HG03159 (cell line): ENCODE measurements around the gene TNRC6B.
"Not testable (repeated sequence)": the region's sequence is repeated elsewhere in the genome, so short reads cannot be mapped to it uniquely, and the experiment has no call there.

Source experiments
- ATAC-seq: cut with Tn5 transposase; IDR thresholded peaks from one replicate; pipeline ENCODE4 v1.9.1; 2021; ENCODE audit warnings: mild to moderate bottlenecking, moderate library complexity; ENCODE audit not compliant: unreplicated experiment

TNRC6B gene

DNA sequence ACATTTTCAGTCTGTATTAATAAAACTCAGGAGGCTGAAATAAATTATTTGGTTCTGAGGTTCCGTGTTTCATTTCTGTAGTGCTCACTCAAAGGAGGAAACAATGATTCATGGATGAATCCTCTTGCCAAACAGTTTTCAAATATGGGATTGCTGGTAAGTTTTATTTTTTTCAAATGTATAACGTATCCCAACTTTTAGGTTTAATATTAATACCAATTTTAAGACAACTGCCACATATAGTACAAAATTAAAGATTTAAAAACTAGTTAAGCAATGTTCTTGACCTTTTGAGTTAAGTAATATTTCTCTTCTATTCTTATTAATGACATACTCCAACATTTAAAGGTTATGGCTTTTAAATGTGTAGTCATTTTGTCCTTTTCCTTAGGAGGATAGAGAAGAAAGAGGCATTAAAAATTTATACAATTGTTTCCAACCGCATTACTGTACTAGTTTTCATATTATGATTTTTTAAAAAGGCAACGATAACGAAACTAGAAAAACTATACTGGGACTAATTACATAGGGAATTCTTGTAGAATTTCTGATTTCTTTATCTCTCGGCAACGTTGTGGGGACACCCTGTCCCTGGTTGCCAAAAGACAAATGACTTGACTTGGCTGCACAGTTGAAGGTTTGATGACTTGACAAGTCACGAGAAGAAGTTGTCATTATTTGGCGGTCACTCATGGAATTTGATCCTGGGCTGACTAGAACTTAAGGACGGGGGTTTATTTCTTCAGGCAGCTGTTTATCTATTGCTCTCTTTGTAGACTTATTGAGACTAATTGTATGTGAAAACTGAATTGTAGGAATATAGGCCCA lies 99.5 kb downstream of the TNRC6B start:
- no peak for ATAC-seq

DNA sequence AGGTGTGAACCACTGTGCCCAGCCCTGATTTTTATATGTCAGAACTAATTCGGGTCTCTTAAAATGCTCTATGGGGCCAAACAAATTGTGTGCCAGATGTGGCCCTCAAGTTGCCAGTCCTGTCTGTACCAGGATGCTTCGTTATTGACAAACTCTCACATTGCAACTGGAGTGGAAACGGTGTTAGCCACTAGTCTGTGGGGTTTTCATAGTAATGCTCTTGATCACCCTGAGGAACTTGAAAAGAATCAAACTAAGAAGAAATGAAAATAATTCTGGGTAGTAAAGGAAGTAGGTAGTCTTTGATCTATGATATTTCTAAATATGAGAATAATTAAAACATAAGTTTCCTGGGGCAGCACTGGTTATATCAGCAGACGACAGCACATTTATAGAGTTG lies 101.3 kb downstream of the TNRC6B start:
- ATAC-seq, result no peak

DNA sequence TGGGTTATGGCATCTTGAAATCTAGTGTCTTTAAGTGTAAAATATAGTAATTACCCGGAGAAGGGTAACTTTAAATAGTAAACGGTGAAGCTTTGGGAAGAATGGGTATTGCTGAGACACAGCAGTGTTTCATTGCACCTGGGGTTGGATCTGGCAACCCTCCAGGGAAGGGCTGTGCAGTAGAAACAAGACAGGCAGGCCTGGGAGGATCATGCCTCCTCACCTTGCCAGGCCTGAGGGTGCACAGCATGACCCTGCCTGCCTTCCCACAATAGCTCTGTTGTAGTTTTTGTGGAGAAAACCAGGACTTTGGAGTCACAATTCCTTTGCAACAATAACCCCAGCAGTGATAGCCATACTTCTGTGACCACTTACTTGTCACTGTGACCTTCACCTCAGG lies 104.0 kb downstream of the TNRC6B start:
- no peak for ATAC-seq

DNA sequence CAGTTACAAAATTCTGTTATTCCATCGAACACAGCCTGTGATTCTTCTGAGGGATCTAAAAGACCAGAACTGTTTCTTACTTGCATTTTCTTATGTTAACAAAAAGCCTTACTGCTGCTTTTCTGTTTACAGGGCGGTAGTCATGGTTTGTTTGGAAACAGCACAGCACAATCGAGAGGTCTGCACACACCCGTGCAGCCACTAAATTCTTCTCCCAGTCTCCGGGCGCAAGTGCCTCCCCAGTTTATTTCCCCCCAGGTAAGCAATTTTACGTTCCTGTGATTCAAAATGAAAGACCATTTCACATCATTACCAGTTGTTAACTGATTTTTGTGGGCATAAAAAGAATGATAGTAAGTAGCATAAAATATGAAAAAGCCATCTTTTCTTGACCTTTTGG lies 107.8 kb downstream of the TNRC6B start:
- no peak for ATAC-seq

DNA sequence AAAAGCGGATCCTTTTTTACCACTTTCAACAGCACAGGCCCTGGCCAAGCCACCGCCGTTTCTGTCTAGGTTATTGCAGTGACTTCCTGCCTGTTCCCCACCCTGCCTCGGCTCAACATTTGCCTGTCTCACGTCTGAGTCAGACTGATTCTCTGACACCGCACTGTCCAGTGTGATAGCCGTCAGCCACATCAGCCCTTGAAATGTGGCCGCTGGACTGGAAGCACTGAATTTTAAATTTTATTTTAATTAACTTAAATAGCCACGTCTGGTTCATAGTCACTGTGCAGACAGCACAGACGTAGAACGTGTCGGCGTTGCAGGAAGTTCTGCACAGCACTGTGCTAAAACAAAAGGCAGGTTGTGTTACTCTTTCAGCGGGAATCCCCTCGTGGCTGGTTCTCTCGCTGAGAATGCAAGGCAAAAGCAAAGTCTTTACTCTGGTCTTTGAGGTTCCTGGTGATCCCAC lies 112.3 kb downstream of the TNRC6B start:
- ATAC-seq, result no peak

DNA sequence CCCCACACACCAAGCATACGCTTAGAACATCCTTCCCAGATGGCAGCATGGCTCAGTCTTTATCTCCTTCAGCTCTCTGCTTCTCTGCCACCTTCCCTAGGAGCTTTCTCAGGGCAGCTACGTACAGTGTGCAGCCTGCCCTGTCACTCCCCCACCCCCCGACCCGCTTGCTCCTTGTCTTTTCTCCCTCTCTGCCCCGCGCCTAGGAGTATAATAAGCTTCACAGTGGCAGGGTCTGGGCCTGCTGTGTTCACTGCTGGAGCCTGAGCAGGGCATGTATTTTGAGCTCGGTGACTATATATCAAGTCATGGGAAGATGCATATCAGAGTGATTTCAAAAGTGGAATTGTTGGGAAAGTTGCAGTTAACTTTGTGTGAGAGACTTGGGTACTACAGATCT lies 112.8 kb downstream of the TNRC6B start:
- ATAC-seq, result no peak

DNA sequence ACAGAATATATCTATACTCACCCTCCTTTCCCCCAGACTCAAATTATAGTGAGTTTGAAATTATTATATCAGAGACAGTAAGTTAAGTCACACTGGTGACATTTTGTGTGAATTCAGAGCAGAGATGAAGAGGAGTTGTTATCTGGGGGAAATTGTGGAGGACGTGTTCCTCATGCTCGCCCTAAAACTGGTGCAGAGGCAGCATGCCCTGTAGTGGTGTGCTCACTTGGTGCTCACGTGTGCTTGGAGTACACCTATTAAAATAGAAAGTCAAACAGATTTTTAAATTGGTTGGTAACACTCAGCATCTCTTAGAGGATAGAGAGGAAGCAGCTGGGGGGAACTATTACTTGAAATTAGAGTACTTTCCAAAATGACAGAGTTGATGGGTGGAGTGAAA lies 117.0 kb downstream of the TNRC6B start:
- no peak for ATAC-seq

DNA sequence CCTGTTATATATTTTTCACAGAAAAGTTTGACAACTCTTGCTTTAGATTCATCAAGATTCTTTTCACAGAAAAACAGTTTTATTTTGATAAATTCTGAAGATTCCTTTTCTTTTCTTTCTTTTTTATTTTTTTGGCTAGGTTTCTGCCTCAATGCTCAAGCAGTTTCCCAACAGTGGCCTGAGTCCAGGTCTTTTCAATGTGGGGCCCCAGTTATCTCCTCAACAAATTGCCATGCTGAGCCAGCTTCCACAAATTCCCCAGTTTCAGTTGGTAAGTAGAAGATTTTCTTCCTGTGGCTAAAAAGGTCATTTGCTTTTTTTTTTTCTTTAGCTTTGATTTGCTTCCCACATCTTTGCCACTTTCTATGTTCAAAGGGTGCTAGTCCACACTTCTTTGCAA lies 122.6 kb downstream of the TNRC6B start:
- ATAC-seq, result no peak

DNA sequence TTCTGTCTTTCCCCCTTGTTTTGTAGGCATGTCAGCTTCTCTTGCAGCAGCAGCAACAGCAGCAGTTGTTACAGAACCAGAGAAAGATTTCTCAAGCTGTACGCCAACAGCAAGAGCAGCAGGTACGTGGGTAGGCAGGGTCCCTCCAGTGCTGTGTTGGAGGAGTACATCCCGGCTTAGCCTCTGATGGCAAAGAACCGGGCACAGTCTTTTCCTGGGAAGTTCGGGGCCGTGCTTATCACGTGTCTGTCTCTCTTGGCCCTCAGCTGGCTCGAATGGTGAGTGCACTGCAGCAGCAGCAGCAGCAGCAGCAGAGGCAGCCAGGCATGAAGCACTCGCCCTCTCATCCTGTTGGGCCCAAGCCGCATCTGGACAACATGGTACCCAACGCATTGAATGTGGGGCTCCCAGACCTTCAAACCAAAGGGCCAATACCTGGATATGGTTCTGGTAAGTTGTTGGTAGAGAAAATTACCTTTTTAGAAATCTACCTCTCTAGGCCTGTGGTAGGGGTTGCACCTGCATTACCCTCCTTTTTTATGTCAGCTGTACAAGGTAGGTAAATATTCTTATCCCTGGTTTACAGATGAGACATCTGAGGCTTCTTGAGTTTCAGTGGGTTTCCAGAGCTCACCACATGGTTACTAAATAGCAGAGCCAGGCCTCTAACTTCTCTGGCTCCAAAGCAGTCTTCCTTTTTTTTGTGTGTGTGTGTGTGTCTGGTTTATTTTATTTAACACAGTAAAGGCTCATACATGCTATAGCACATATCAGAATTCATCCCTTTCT lies 123.4 kb downstream of the TNRC6B start:
- peak; percentile 73 for ATAC-seq

DNA sequence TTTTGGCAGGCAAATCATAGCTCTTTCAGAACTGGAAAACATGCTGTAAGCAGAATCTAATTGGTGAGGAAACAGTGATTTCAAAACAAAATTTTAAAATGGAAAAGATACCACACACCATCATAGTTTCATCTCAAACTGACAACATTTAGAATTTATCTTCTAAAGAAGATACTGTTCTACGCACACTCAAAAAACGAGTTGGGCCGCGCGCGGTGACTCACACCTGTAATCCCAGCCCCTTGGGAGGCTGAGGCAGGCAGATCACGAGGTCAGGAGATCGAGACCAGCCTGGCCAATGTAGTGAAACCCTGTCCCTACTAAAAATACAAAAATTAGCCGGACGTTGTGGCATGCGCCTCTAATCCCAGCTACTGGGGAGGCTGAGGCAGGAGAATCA lies 124.4 kb downstream of the TNRC6B start:
- ATAC-seq, result no peak

DNA sequence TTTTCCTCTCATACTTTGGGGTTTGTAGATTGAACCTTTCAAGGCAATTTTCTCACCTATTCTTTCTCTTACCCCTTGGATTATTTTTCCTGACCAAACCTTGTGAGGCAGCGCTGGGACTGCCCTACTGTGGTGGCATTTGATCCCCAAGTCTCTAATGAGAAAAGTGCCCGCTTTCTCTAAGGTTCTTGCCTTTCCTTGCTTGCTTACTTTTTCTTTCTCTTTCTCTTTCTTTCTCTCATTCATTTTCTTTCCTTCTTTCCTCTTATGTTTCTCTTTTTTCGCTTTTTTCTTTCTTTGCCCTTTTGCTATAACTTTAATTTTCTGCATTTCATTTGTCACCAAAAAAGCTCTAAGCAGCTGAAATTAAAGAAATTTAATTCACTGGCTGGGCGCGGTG lies 127.9 kb downstream of the TNRC6B start:
- no peak for ATAC-seq

DNA sequence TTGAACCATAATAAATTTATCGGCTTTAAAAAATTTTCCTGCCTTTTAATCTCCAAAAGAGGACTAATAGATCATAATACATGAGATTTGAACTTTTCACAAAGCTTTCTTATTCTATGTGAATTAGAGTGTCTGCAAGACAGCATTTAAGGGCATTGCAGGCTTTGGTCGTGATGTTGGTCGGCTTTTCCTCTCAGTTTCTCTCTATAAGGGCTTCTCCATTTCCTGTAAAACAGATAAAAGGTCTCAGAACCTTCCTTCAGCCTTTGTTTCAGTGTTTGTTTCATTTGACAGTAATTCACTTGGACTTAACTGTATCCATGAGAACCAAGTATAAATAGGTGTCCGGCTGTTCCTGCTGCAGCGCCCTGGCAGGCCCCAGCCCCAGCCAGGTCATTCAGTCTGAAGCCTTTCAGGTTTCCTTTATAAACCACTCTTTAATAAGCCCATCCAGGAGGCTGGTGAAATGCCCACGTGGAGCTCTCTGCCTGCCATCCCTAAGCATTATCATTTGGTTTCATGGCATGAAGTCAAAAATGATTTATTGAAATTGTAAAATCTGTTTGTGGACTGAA lies 131.4 kb downstream of the TNRC6B start:
- ATAC-seq, result no peak

DNA sequence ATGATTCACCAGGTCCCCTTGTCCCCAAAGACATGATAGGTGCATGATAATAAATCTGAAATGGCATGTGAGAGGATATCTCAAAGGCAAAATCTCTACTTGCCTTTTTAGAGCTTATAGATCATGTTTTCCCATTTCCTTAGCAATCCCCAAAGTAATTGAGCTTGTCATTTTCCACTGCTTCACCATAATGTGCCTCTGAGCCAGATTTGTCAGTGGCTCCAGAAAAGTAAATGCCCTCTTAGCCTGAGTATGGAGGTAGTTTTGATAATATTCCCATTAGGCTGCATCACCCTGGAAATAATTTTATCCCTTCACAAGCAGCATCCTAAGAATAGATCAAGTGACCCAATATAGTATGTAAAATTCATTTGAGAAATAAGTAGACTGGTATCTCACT lies 131.9 kb downstream of the TNRC6B start:
- no peak for ATAC-seq

DNA sequence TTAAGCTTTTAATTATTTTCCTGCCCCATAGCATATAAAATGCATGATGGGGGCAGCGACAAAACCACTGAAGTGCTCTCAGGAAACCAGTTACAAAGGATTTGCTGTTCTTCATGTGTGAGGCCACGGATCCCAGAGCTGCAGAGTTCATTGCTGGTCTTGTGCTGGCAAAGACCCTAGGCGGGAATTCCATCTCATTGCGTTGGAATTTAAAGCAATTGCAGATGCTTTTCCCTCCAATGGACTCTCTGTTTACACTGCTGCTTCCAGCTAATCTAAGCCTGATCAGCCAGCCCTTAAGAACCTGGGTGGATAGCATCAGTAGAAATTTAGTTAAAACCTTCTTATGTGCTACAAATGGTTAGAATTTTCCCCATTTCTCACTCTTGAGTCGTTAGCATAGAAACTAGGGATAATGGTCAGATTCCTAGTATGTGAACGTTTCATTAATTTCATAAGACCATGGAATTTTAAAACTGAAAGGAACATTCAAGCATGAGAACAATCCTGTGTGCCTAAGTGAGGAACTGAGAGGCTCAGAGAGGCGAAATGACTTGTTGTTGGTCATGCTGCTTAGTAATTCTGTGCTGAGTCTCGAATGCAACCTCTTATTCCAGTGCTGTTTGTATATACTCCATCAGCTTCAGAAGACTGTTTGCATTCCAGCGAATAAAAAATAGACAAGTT lies 132.5 kb downstream of the TNRC6B start:
- ATAC-seq, result no peak

DNA sequence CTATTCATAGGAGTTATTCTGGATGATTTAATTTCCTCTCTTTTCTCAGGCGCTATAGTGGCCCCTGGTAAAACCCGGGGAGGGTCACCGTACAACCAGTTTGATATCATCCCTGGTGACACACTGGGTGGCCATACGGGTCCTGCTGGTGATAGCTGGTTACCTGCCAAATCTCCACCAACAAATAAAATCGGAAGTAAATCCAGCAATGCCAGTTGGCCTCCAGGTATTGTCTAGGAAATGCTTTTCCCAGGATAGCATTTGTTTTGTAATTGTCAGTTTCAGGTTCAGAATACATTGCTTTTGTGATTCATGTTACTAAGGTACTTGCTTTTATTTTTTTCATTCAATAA lies 133.0 kb downstream of the TNRC6B start:
- ATAC-seq, result no peak

DNA sequence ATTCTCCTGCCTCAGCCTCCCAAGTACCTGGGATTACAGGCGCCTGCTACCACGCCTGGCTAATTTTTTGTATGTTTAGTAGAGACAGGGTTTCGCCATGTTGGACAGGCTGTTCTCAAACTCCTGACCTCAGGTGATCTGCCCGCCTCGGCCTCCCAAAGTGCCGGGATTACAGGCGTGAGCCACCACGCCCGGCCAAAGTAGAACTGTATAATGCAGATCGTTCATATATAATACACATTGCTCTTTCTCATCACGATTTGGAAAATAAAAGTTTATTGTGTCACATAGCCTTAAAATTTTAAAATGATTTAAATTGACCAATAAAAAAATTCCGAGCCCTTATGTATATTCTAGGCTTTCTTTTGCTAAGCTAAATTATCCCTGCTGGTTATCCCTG lies 133.9 kb downstream of the TNRC6B start:
- not testable (repeated sequence) for ATAC-seq

DNA sequence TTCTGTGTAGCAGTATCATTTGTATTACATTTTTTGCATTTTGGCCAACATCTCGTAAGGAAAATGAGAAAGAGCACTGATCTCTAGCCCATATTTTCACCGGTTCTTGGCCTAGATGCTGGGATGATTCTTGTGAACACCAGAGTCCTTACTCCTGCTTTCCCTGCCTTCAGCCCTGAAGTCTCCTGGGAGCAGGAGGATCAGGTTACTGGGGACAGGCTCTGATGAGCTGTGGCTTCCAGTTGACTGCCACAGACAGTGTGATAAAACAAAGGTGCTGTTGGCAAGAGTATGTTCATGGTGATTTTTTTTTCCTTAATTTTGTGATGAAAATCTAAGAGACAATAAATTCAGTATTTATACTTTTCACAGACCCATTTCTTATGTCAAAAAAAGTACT lies 134.3 kb downstream of the TNRC6B start:
- ATAC-seq, result no peak

DNA sequence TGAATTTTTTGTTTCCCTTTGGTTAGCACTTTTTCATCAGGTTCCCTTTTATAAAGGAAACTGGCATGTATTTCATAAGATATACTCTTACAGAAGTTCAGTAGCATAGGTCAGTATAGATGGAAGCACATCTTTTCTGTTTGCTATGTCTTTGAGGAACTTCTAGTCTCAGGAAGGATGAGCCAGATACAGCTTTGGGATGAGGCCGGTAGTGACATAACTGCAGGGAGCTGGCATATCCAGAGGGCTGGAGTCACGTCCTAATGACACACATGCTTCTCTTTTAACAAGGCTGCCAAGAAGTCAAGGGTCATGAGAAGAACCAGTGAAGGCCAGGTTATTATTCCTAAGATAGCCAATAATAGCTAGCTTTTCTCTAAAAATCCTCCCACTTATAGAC lies 135.3 kb downstream of the TNRC6B start:
- no peak for ATAC-seq

DNA sequence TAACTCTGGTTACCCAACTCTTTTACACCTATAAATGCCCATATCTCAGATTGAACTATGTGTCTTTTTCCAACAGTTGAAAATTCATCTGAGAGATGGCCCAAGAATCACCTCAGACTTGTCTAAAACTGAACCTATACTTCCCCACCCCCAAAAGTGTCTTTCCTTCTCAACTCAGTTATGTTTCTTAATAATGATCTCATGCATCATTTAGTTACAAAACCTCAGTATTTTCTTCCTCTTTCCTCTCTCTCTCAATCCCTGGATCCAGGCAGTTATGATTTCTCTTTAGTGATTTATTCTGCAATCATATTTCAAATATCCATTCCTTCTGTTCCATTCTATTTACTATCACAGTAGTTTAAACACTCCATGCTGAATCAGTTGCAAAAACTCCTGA lies 136.3 kb downstream of the TNRC6B start:
- no peak for ATAC-seq

DNA sequence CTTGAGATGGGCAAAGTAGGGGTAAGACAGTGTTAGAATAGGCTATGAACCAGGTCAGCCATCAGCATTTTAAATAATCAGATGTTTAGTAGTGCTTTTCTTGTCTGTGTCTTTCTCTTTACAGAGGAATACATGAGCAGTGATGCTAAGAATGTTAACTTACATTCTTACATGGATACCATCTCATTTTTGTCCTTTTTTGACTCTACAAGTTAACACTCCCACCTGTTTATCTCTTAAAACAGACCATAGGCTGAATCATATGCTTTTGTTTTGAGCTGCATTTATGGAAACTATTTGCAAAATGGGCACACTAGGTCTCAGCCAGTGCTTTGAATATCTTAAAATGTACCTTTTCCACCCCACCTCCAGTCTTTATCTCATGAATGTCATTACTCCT lies 143.0 kb downstream of the TNRC6B start:
- ATAC-seq, result no peak

DNA sequence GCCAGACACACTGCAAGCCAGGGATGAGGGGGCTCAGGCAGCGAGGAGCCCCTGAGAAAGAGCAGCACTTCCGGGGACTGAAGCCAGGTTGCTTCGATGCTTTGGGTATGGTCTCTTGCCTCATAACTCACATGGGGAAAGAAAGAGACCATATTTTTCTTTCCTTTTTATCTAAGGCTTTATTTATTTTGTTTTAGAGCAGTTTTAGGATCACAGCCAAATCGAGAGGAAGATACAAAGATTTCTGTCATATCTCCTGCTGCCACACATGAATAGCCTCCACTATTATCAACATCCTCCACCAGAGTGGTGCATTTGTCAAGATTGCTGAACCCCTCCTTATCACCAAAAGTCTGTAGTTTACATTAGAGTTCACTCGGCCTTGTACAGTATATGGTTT lies 144.3 kb downstream of the TNRC6B start:
- no peak for ATAC-seq
